GM18868 (cell line): ENCODE data around the gene FURIN.
A peak's percentile ranks its signal among the peaks of the same experiment; 100 is the strongest.
"Not testable (repeated sequence)": the region's sequence is repeated elsewhere in the genome, so short reads cannot be mapped to it uniquely, and the experiment has no call there.

ENCODE experiments used
- ATAC-seq: cut with Tn5 transposase; IDR thresholded peaks from one replicate; pipeline ENCODE4 v1.9.1; 2021; ENCODE audit warnings: mild to moderate bottlenecking, moderate library complexity; ENCODE audit not compliant: unreplicated experiment

The FURIN gene

GRCh38 chr15:90840954-90841353, 27.4 kb upstream of the FURIN start:
- ATAC-seq, result no peak

GRCh38 chr15:90844696-90845095, 23.7 kb upstream of the FURIN start:
- ATAC-seq, result no peak

DNA sequence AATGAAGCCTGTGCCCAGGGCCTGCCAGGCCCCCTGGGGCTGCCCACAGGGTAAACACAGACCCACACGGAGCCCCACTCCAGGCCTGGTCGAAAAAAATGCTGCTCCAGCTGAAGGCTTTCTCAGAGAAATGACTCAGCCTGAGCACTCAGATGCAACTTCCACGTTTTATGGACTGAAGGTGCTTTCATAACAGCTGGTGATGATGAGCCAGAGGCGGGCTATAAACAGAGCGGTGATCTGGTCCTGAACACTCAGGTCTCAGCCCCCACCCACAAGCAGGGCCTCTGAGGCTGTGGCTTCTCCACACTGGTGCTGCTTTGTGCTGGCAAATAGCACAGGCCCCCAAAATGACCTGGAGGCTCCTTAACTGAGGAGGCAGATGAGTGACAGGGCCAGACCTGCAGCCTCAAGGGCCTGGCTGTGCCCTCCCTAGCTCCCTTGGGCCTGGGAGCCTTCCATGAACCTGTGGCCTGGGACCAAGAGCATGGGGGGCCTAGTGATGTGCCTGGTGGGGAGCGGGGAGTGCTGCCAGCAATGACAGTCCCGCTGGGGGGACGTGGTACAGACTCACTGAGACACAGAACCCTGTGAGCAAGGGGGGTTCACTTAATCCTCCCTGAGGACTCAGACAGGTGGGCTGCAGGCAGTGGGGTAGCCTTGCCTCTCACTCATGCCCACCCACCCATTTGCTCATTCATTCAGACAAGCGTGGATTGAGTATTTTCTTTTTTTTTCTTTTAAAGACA, 23.0 kb upstream of the FURIN start:
- ATAC-seq, result peak; percentile 97

- not testable (repeated sequence) for ATAC-seq
Observed at GRCh38 chr15:90849424-90849823, 19.0 kb upstream of the FURIN start.

GRCh38 chr15:90851114-90851513, 17.3 kb upstream of the FURIN start:
- ATAC-seq, result no peak

DNA sequence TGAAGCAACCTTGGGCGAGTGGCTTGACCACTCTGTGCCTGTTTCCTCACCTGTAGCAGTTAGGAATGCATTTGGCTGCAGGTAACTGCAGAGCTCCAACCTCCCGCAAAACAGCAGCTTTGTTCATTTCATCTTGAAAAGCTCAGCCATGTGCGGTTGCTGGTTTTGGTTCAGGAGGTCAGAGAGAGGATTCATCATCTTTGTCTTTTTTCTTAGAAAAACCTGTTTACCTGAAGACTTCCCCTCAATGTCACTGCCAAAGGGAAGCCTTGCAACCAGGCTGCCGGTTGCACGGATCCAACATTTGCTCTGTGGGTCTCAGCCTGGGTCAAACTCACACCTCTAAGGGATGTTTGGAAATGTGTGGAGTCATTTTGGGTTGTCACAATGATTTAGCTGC, 16.4 kb upstream of the FURIN start:
- no peak for ATAC-seq

- ATAC-seq, result no peak
Observed at GRCh38 chr15:90855139-90855538, 13.2 kb upstream of the FURIN start.

- no peak for ATAC-seq
Observed at GRCh38 chr15:90857337-90857736, 11.1 kb upstream of the FURIN start.

DNA sequence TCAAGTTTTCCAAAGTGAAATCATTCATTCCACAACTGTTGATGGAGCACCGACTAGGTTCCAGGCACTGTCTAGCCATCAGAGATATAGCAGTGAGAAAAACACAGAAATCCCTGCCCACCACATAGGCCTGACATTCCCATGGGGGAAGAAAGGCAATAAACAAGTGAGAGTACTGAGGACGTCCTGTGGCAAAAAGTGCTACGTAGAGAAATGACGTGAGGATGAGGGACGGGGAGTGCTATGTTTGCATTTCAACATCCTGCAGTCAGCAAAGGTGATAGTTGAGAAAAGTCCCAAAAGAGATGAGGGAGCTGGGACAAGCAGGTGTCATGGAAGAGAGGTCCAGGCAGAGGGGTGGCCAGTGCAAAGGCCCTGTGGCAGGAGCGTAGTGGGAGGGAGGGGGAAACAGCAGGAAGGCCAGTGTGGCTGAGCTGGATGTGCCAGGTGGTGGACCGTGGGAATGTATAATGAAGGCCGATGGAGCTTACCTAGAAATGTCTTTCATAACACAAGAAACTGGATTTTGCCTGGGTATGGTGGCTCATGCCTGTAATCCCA, 10.4 kb upstream of the FURIN start:
- ATAC-seq, result no peak

DNA sequence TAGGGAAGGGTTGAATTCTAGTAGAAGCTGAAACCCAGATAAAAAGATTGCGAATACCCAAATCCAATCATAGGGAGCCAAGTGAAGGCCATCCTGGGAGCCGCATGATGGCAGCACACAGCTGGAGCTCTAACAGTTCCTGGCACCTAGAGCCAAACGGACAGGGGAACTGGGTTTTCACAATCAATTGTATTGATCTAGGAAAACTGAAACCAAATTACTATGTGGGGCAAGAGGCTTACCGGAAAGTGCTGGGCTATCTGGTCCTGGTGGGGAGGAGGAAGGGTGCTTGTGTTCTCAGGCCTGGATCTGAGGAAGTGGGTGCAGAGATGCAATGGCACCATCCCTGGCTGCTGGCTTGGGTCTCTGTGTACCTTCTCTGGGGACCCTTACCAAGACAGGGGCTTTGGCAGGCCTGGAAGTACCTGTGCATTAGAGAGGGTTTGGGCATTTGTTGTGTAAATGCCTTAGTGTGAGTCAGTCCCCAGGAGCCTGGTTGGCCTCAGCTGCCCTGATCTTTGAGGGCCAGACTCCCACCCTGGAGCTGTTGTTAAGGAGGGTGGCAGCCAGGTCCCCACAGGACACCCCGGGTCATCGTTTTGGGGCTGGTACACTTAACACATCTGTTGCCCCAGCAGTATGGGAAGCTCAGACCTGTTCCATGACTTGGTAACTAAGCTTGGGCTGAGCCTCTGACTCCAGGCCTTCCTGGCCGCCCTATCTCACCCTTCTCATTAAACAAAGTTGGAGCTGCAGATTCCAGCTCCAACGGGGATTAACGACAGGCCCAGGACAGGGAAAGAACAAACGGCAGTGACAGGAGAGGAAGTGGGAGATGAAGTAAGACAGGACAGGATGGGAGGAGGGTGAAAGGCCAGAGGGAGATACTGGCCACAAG, 8.9 kb upstream of the FURIN start:
- ATAC-seq, result no peak

DNA sequence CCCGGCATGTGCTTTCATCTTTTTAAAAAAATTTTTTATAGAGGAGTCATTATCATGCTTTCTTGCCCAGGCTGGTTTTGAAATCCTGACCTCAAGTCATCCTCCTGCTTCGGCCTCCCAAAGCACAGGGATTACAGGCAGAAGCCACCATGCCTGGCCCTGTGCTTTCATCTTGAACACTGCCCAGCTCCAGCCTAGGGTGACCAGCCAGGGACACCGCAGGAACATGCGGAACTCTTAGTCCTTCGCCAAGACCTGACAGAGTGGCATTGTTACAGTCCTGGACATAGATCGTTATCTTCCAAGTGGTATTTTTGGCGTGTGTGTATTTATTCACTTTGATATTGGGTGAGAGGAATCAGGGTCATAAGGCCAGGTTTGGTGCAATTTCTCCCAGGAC, 7.9 kb upstream of the FURIN start:
- no peak for ATAC-seq

GRCh38 chr15:90860942-90861675, 7.3 kb upstream of the FURIN start:
- ATAC-seq, result no peak

GRCh38 chr15:90862487-90862886, 5.9 kb upstream of the FURIN start:
- ATAC-seq, result no peak

- no peak for ATAC-seq
Observed at GRCh38 chr15:90862964-90863778, 5.2 kb upstream of the FURIN start.

DNA sequence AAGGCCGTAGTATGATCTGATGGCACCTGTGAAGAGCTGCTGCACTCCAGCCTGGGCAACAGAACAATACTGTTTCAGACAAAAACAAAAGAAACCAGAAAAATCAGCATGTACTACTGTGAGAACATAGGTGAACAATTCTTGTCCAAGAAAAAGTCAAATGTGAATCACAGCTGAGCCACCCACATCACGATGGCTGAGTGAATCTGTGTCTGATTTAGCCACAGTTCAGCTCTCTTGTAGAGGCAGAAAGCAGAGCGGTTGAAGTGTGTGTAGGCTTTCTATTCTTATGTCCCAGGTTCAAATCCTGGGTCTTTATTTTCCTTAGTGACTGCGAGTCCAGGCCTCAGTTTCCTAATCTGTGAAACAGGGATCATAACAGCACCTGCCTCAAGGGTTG, 4.4 kb upstream of the FURIN start:
- ATAC-seq, result no peak

DNA sequence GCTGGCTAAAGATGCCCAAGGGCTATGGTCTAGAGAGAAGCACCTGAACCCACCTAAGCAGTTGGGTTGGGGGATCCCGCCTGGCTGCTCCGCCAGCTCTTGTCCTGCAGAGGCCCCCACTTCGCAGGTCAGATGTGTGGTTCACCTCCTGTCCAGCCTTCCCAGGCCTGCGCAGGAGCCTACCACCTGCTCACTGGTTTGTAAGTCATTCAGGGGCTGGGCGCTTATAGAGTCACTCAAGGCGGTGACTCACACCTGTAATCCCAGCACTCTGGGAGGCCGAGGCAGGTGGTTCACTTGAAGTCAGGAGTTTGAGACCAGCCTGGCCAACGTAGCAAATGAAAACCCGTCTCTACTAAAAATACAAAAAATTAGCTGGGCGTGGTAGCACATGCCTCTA, 3.9 kb upstream of the FURIN start:
- ATAC-seq, result no peak

DNA sequence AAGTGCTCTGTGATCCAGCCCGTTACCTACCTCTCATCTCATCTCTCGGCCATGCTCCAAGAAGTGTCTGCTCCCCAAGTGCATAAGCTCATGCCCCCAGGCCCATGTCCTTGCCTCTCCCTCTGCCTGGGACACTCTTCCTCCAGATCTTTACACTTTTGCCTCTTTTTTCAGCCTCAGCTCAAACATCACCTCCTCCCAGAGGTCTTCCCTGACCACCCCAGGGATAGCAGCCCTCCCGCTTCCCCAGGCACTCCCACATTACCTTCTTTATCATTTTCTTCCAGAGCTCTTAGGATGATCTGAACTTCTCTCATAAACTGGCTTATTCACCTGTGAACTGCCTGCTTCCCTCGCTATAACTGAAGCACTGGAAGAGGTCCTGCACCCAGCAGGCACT, 2.7 kb upstream of the FURIN start:
- ATAC-seq, result no peak

DNA sequence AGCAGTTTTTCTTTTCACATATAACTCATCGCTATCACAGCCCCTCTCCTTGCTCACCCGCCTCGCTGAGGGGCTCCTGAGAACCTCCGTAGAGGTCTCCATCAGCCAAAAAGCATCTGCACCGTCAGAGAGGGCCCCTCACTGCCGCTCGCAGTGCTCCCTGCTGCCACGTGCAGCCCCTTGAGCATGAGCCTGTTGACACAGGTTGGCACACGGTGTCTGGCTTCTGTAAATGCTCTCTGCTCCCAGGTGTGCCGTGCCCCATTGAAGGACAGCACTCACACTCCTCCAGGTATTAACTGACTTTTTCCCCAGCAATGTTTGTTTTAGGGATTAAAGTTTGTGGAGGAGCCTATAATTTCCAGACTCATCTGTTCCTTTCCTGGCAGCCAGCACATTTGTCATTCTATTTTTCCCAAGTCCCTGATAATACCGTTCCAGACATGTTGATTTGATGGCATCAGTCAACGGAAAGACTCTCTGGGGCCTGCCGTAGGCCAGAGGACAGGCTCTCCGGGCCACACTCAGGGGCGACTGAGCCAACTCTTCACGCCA, 2.1 kb upstream of the FURIN start:
- no peak for ATAC-seq

GRCh38 chr15:90866800-90867199, 1.6 kb upstream of the FURIN start:
- ATAC-seq, result no peak

GRCh38 chr15:90869140-90869541, 753 bp downstream of the FURIN start:
- no peak for ATAC-seq
